Measurements from ENCODE around the gene EPB41.

The EPB41 gene

DNA sequence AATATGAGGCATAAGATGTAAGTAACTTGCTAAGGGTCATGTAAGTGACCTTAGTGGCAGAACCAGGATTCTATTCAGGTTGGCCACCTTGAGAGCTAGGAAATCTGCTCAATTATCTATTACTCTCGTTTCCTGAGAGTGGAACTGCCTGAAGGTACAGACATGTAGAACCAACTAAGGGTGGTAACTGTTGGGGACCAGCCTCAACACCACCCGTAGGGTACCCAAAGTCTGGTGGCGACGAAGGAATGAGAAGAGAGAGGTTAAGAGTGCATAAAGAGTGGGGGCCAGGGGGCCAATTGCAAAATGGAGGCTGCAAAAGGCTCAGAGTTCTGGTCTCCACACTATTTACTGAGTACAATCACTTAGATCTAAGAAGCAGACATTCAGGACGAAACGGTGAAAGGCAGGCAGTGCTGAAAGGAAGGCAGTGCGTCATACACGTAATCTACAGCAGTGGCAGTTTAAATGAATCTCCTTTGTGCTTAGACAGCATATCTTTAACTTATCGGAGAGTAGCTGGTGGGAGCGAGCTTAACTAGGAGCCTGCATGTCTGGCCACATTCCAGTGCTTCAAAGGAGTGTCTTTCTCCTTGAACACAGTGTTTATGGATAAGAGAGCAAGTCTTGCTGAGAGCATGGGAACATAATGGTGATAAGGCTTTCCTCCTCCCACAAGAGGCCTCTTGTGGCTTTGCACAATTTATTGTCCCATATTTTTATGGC is 242.3 kb downstream of the EPB41 start:
- Histone ChIP-seq H3K4me1 (ENCODE audit: control insufficient read depth, insufficient read depth, low read length) (peaks cover 5% of the 10 kb centered on the region; the same call in 1 of the 2 replicates), H3K4me3 (ENCODE audit: low read depth, low read length) (no peak overlapping the region), H3K27ac (ENCODE audit: extremely low read depth, low read depth, low read length) (peak overlapping the region; percentile 65), H3K9me3 (ENCODE audit: control insufficient read depth, insufficient read depth, low read depth, low read length) (no peaks in the 10 kb centered on the region), H3K36me3 (ENCODE audit: control insufficient read depth in 2 of 2, insufficient read depth in 1 of 2, low read length in 2 of 2) (peaks cover 49 to 85% of the 10 kb centered on the region in 2 experiments)
- CTCF ChIA-PET, result interaction anchor here (0.6 to 1.7 kb wide), 3 partner anchors 275 to 1013 kb away, joined by 3 to 6 read pairs (median 4); no protein-coding TSS in a partner anchor
- POLR2A ChIA-PET, result interaction anchor here (1.1 kb wide), 1 partner anchor 25 kb away, joined by 6 read pairs; the partner anchor contains the start of gene SRSF4
- TF ChIP-seq EGR2 (tag by site-specific recombination; IDR thresholded peaks at IDR 0.05; ENCODE audit: low read depth), result no peak
- no peak for TF ChIP-seq ZNF391 (tag by site-specific recombination; IDR thresholded peaks at IDR 0.05; ENCODE audit: borderline replicate concordance, low read depth)
- no peak for TF ChIP-seq ZNF24 (tag by site-specific recombination; IDR thresholded peaks at IDR 0.05)
- no peak for TF ChIP-seq ZNF138 (tag by site-specific recombination; IDR thresholded peaks at IDR 0.05; ENCODE audit: borderline replicate concordance)
- TF ChIP-seq ZNF677 (tag by site-specific recombination; IDR thresholded peaks at IDR 0.05), result no peak
- no peak for TF ChIP-seq ZBTB26 (tag by site-specific recombination; optimal IDR thresholded peaks at IDR 0.05)
- no peak for TF ChIP-seq ZNF548 (tag by site-specific recombination; IDR thresholded peaks at IDR 0.05)
- no peak for TF ChIP-seq ZNF514 (tag by site-specific recombination; IDR thresholded peaks at IDR 0.05)
- no peak; the same call in 1 of the 2 replicates for TF ChIP-seq PRDM4 (tag by site-specific recombination; IDR thresholded peaks at IDR 0.05)
- no peak for TF ChIP-seq SALL2 (tag by site-specific recombination; IDR thresholded peaks at IDR 0.05; ENCODE audit: borderline replicate concordance)
- TF ChIP-seq, protein P1, sequence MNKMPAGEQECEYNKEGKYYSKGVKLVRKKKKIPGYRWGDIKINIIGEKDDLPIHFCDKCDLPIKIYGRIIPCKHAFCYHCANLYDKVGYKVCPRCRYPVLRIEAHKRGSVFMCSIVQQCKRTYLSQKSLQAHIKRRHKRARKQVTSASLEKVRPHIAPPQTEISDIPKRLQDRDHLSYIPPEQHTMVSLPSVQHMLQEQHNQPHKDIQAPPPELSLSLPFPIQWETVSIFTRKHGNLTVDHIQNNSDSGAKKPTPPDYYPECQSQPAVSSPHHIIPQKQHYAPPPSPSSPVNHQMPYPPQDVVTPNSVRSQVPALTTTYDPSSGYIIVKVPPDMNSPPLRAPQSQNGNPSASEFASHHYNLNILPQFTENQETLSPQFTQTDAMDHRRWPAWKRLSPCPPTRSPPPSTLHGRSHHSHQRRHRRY (tag by site-specific recombination; IDR thresholded peaks at IDR 0.05), result no peak
- peak; percentile 62 for TF ChIP-seq SP7 (tag by site-specific recombination; IDR thresholded peaks at IDR 0.05)
- TF ChIP-seq MYNN (tag by site-specific recombination; IDR thresholded peaks at IDR 0.05; ENCODE audit: borderline replicate concordance), result no peak
- no peak for TF ChIP-seq ZNF175 (tag by site-specific recombination; IDR thresholded peaks at IDR 0.05)
- peak; percentile 86 for TF ChIP-seq FEZF1 (tag by site-specific recombination; IDR thresholded peaks at IDR 0.05)
- TF ChIP-seq, protein P2, sequence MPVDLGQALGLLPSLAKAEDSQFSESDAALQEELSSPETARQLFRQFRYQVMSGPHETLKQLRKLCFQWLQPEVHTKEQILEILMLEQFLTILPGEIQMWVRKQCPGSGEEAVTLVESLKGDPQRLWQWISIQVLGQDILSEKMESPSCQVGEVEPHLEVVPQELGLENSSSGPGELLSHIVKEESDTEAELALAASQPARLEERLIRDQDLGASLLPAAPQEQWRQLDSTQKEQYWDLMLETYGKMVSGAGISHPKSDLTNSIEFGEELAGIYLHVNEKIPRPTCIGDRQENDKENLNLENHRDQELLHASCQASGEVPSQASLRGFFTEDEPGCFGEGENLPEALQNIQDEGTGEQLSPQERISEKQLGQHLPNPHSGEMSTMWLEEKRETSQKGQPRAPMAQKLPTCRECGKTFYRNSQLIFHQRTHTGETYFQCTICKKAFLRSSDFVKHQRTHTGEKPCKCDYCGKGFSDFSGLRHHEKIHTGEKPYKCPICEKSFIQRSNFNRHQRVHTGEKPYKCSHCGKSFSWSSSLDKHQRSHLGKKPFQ (tag by site-specific recombination; IDR thresholded peaks at IDR 0.05), result peak; percentile 88
- no peak for TF ChIP-seq ZFP41 (tag by site-specific recombination; IDR thresholded peaks at IDR 0.05; ENCODE audit: borderline replicate concordance)
- TF ChIP-seq SETDB1 (IDR thresholded peaks at IDR 0.05; ENCODE audit: insufficient read length, low read length), result peak; percentile 87
- 0 out of 2 replicates have a peak, but pooled peaks have one; percentile 21 for TF ChIP-seq ZNF335 (tag by site-specific recombination; conservative IDR thresholded peaks at IDR 0.05)
- no peak for TF ChIP-seq ZNF76 (tag by site-specific recombination; IDR thresholded peaks at IDR 0.05; ENCODE audit: borderline replicate concordance, low read depth)
- 0 out of 2 replicates have a peak, but pooled peaks have one; percentile 30 for TF ChIP-seq INSM2 (tag by site-specific recombination; IDR thresholded peaks at IDR 0.05)
- TF ChIP-seq ZNF777 (tag by site-specific recombination; IDR thresholded peaks at IDR 0.05; ENCODE audit: borderline replicate concordance), result no peak
- TF ChIP-seq ZNF341 (tag by site-specific recombination; IDR thresholded peaks at IDR 0.05; ENCODE audit: low read depth), result no peak
- TF ChIP-seq, protein P3, sequence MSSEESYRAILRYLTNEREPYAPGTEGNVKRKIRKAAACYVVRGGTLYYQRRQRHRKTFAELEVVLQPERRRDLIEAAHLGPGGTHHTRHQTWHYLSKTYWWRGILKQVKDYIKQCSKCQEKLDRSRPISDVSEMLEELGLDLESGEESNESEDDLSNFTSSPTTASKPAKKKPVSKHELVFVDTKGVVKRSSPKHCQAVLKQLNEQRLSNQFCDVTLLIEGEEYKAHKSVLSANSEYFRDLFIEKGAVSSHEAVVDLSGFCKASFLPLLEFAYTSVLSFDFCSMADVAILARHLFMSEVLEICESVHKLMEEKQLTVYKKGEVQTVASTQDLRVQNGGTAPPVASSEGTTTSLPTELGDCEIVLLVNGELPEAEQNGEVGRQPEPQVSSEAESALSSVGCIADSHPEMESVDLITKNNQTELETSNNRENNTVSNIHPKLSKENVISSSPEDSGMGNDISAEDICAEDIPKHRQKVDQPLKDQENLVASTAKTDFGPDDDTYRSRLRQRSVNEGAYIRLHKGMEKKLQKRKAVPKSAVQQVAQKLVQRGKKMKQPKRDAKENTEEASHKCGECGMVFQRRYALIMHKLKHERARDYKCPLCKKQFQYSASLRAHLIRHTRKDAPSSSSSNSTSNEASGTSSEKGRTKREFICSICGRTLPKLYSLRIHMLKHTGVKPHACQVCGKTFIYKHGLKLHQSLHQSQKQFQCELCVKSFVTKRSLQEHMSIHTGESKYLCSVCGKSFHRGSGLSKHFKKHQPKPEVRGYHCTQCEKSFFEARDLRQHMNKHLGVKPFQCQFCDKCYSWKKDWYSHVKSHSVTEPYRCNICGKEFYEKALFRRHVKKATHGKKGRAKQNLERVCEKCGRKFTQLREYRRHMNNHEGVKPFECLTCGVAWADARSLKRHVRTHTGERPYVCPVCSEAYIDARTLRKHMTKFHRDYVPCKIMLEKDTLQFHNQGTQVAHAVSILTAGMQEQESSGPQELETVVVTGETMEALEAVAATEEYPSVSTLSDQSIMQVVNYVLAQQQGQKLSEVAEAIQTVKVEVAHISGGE (tag by site-specific recombination; conservative IDR thresholded peaks at IDR 0.05; ENCODE audit: low read depth), result no peak
- peak; percentile 99 for TF ChIP-seq TCF7L2 (IDR thresholded peaks at IDR 0.05; ENCODE audit: borderline replicate concordance, low read depth, low read length)
